Stimulated activated naive B cell treated with anti-CD40 and anti-IgM and Interleukin-4, amounts not matched to agents 10 μg/mL and 1 μg/mL and 100 μg/mL, for 72 hours (primary cell): ENCODE data around the gene SULT6B1.
"Not testable (repeated sequence)": the region's sequence is repeated elsewhere in the genome, so short reads cannot be mapped to it uniquely, and the experiment has no call there.

Experiments
- ATAC-seq, 2 donors: fragments of 150-1000 bp; cut with Tn5 transposase; replicated peaks; 2 replicates each; pipeline ENCODE4 v1.10.0; 2021; ENCODE audit warnings: moderate library complexity in 1 of 2
- DNase-seq: peaks from one replicate; pipeline ENCODE4 v3.0.0; 2021
- H3K27ac Mint-ChIP-seq: one replicate; pipeline ENCODE4 v1.8.0; 2022; ENCODE audit warnings: mild to moderate bottlenecking, mixed read lengths
- H3K27me3 Mint-ChIP-seq, 2 donors: one replicate each; pipeline ENCODE4 v1.8.0; 2022; ENCODE audit warnings: mixed read lengths in 2 of 2
- H3K36me3 Mint-ChIP-seq, 2 donors: one replicate each; pipeline ENCODE4 v1.8.0; 2022; ENCODE audit warnings: mixed read lengths in 2 of 2, mild to moderate bottlenecking in 1 of 2
- H3K4me1 Mint-ChIP-seq, 2 donors: one replicate each; pipeline ENCODE4 v1.8.0; 2022; ENCODE audit warnings: mixed read lengths in 2 of 2, mild to moderate bottlenecking in 1 of 2
- H3K4me3 Mint-ChIP-seq, 2 donors: one replicate each; pipeline ENCODE4 v1.8.0; 2022; ENCODE audit warnings: mild to moderate bottlenecking in 2 of 2, mixed read lengths in 2 of 2, moderate library complexity in 1 of 2
- H3K9me3 Mint-ChIP-seq, 2 donors: one replicate each; pipeline ENCODE4 v1.8.0; 2022; ENCODE audit warnings: mixed read lengths in 2 of 2, mild to moderate bottlenecking in 1 of 2

The SULT6B1 gene

DNA sequence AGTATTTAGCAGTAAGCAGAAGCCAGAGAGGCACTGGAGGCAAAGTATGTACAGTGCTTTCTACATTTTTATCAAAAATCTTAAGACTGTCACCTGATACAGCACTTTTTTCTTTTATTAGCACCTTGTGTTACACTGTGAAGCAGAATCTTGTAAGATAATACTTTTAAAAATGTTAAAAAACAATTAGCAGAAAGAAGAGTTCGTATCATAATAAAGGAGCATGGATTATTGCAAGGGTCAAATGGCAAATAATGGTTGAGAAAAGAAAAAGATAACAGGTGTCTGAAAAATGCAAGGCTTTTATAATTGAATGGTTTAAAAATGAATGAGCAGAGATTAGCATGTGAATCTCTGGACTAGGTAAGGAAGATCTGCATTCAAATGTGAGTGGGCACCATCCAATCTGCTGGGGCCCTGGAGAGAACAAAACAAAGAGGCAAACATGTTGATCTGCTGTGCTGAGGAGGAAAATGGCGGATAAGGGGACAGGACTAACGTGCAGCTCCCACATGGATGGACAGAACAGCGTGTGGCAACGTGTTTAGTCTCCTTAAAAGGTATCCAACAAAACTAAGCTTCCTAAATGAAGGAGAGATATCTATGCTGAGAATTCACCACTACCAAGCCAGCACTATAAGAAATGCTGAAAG lies 17.3 kb upstream of the SULT6B1 start:
- H3K27ac Mint-ChIP-seq, result no peak overlapping the region
- H3K27me3 Mint-ChIP-seq, result no peaks in the 10 kb centered on the region
- DNase-seq (no peak), ATAC-seq (no peak)
- H3K4me1 Mint-ChIP-seq, result peaks cover 12 to 24% of the 10 kb centered on the region in 2 donors
- H3K36me3 Mint-ChIP-seq, result peaks cover 71 to 78% of the 10 kb centered on the region in 2 donors
- H3K9me3 Mint-ChIP-seq, result peaks cover 4 to 18% of the 10 kb centered on the region in 2 donors
- no peak overlapping the region for H3K4me3 Mint-ChIP-seq

DNA sequence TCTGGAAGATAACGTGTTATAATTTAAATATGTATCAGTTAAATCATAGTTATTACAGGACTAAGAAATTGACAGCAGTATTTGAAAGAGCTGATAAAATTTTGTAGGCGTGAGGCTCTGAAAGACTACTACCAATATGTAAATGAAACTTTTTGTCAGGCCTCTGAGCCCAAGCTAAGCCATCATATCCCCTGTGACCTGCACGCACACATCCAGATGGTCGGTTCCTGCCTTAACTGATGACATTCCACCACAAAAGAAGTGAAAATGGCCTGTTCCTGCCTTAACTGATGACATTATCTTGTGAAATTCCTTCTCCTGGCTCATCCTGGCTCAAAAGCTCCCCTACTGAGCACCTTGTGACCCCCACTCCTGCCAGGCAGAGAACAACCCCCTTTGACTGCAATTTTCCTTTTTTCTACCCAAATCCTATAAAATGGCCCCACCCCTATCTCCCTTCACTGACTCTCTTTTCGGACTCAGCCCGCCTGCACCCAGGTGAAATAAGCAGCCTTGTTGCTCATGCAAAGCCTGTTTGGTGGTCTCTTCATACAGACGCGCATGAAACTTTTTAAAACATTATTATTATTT lies 16.7 kb upstream of the SULT6B1 start:
- H3K27me3 Mint-ChIP-seq, DNase-seq, ATAC-seq, H3K4me3 Mint-ChIP-seq: not testable (repeated sequence)
- Mint-ChIP-seq H3K36me3 (peaks cover 67 to 73% of the 10 kb centered on the region in 2 donors), H3K27ac (peak overlapping the region; percentile 31), H3K9me3 (peaks cover 4 to 18% of the 10 kb centered on the region in 2 donors), H3K4me1 (peaks cover 12 to 18% of the 10 kb centered on the region in 2 donors)

DNA sequence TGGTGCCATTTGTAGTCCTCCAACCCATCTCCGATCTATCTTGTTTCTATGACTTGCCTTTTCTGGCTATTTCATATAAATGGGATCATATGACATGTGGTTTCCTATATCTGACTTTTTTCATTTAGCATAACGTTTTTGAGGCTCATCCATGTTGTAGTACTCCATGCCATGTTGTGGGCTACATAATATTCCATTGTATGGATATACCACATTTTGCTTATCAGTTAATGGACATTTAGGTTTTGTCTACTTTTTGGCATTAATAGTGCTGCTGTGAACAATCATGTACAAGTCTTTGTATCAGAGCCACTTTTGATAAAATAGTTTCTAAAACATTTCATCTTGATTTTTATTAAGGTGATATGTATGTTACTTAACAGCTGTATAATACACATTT lies 15.2 kb upstream of the SULT6B1 start:
- ATAC-seq (no peak), DNase-seq (no peak)
- Mint-ChIP-seq H3K27ac (no peak overlapping the region), H3K9me3 (peaks cover 4 to 13% of the 10 kb centered on the region in 2 donors), H3K4me1 (peaks cover 13 to 26% of the 10 kb centered on the region in 2 donors), H3K36me3 (peaks cover 57 to 65% of the 10 kb centered on the region in 2 donors), H3K4me3 (no peak overlapping the region), H3K27me3 (no peaks in the 10 kb centered on the region)

DNA sequence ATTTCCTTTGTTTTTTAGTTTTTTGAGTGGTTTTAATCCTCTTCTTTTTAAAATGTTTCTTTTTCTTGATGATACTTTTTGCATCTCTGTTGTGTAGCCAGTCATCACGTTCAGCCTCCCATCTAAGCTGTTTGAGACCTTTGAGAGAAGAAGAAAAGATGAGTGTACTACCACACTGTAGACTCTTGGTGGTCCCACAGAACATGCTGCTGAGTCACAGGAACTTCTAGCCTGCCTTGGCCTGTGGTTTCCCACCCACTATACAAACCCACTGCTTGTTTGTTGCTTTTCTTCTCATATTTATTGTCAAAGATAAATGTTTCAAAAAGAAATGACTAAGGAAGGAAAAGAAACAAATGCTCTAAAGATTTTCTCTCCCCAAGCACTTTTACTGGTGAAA lies 13.3 kb upstream of the SULT6B1 start:
- H3K4me3 Mint-ChIP-seq, result no peak overlapping the region
- H3K27me3 Mint-ChIP-seq, result no peaks in the 10 kb centered on the region
- ATAC-seq (peak in 1 of 2 donors; percentile 41), DNase-seq (no peak)
- peaks cover 4% of the 10 kb centered on the region in 2 donors for H3K9me3 Mint-ChIP-seq
- H3K36me3 Mint-ChIP-seq, result peaks cover 38 to 45% of the 10 kb centered on the region in 2 donors
- H3K27ac Mint-ChIP-seq, result no peak overlapping the region
- peaks cover 18 to 33% of the 10 kb centered on the region in 2 donors for H3K4me1 Mint-ChIP-seq

DNA sequence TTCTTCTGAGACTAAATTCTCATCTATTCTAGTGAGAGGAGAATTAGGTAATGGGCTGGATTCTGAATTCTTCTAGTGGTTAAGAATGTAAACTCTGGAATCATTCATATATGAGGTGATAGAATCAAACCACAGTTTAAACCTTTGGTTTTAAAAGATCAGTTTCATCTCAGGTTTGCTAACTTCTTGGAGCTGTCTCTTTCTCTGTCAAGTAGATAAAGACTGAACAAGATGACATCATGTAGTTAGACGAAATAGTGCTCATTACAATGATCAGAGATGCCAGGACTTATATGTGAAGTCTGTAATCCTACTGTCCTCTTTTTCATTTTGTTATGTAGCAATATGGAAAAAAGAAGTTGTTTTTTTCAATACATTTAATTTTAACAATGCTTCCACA lies 12.7 kb upstream of the SULT6B1 start:
- DNase-seq (no peak), ATAC-seq (no peak)
- Mint-ChIP-seq H3K27ac (no peak overlapping the region), H3K27me3 (no peaks in the 10 kb centered on the region), H3K9me3 (peaks cover 4% of the 10 kb centered on the region in 2 donors), H3K36me3 (peaks cover 36 to 45% of the 10 kb centered on the region in 2 donors), H3K4me3 (no peak overlapping the region), H3K4me1 (peaks cover 15 to 32% of the 10 kb centered on the region in 2 donors)

DNA sequence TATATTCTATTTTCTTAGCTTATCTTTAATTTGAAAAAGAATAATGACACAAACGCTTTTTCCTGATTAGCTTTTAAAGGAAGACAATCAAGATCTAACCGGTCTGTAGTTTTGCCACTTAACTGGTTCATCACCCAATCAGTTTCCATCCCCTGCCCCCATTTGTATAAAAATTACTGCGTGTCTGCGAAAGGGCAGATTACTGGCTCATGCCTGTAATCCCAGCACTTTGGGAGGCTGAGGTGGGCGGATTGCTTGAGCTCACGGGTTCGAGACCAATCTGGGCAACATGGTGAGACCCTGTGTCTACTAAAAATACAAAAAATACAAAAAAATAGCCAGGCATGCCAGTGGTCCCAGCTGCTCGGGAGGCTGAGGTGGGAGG lies 10.2 kb upstream of the SULT6B1 start:
- Mint-ChIP-seq H3K4me3 (no peak overlapping the region), H3K27ac (peak overlapping the region; percentile 37)
- no peak for DNase-seq

DNA sequence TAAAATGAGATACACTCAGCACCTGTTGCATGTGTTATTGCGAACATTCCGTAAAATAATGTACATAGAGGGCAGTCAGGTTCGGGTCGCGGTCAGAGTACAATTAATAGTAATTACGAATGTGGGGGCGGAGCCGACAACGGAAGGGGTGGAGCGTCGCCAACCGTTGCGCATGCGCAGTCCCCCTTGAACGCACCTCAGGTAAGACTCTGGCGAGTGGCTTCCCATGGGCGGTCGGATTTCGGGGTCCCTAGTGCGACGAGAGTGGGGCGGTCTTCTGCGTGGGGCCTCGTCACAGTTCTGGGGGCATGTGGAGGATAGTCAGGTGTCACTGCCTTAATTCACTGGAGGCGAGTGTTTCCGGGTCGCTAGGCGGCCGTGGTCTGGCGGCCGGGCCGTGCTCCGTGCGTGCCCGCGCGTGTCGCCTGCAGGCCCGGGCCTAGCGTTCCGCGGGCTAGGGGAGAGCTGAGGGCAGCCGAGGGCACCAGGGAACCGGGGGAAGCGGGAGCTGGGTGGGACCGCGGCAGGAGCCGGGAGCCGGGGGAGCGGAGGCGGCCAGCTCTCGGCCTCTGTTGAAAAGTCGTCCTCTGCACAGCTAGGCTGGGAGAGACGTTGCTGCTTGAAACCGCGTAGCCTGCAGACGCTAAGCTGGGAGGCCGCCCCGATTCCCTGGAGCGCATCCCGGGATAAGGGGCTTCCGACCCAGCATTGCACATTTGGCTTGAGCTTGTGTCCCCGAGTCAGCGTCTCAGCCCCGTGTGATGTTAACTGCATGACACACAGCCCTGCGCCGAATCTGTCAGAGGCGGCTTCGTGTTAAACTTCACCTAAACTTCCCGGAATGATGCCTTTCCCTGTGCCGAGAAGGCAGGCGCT lies 8.1 kb upstream of the SULT6B1 start, which contains the start of gene CEBPZOS:
TSS of gene CEBPZOS (plus strand) at position 177 of the 876 bp plus-strand sequence. CDS start 3,209 bp downstream, outside the sequence.
- Mint-ChIP-seq H3K4me1 (peaks cover 8 to 20% of the 10 kb centered on the region in 2 donors), H3K9me3 (no peaks in the 10 kb centered on the region), H3K27ac (peak within 1 kb of the TSS; percentile 96), H3K27me3 (no peaks in the 10 kb centered on the region), H3K36me3 (peaks cover 7 to 10% of the 10 kb centered on the region in 2 donors), H3K4me3 (peak within 1 kb of the TSS; percentile 90 to 96)
- DNase-seq (peak; percentile 83), ATAC-seq (peak; percentile 83 to 90)

More for the DNA sequence above, 10.2 kb upstream of the SULT6B1 start:
- ATAC-seq, result no peak
- Mint-ChIP-seq H3K4me1 (peaks cover 9 to 27% of the 10 kb centered on the region in 2 donors), H3K36me3 (peaks cover 18 to 22% of the 10 kb centered on the region in 2 donors), H3K27me3 (no peaks in the 10 kb centered on the region), H3K9me3 (peaks cover 2% of the 10 kb centered on the region in 2 donors)

DNA sequence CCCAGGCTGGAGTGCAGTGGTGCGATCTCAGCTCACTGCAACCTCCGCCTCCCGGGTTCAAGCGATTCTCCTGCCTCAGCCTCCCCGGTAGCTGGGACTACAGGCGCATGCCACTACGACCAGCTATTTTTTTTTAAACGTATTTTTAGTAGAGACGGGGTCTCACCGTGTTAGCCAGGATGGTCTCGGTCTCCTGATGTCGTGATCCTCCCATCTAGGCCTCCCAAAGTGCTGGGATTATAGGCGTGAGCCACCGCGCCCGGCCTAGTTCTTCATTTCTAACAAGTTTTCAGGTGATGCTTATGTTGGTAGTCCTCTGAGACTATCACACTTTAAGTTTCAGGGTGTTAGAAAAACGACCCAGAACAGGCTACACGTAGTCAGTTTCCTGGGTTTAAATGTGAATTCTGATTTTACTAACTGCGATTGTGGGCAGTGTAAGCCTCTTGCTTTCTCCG lies 7.4 kb upstream of the SULT6B1 start:
- not testable (repeated sequence) for DNase-seq, H3K27me3 Mint-ChIP-seq, H3K9me3 Mint-ChIP-seq
- H3K4me3 Mint-ChIP-seq, result peak overlapping the region; percentile 90 to 96
- peaks cover 8 to 20% of the 10 kb centered on the region in 2 donors for H3K4me1 Mint-ChIP-seq
- peaks cover 7 to 10% of the 10 kb centered on the region in 2 donors for H3K36me3 Mint-ChIP-seq
- ATAC-seq, result peak in 1 of 2 donors; percentile 4
- peak overlapping the region; percentile 96 for H3K27ac Mint-ChIP-seq

DNA sequence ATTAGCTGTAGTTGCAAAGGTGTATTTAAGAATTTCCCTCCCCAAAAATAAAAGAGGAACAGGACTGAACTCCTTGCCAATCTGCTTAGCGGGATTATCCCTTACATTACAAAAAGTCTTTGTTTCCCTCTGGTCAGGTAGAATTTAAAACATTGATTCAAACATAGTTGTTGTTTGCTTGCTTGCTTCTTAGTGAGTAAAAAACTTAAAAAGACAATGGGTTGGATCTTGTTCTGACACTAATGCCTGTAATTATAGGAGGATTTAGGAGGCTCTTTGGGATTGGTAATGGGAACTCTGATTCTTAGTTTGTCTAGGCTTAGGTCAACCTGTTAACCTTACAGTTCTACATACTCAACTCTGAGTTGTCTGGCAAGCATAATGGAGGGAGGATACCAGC lies 4.1 kb upstream of the SULT6B1 start:
- H3K9me3 Mint-ChIP-seq, result no peaks in the 10 kb centered on the region
- peaks cover 4% of the 10 kb centered on the region in 2 donors for H3K36me3 Mint-ChIP-seq
- no peaks in the 10 kb centered on the region for H3K27me3 Mint-ChIP-seq
- peaks cover 3 to 7% of the 10 kb centered on the region in 2 donors for H3K4me1 Mint-ChIP-seq
- H3K4me3 Mint-ChIP-seq, result no peak overlapping the region
- DNase-seq (no peak), ATAC-seq (no peak)
- no peak overlapping the region for H3K27ac Mint-ChIP-seq

DNA sequence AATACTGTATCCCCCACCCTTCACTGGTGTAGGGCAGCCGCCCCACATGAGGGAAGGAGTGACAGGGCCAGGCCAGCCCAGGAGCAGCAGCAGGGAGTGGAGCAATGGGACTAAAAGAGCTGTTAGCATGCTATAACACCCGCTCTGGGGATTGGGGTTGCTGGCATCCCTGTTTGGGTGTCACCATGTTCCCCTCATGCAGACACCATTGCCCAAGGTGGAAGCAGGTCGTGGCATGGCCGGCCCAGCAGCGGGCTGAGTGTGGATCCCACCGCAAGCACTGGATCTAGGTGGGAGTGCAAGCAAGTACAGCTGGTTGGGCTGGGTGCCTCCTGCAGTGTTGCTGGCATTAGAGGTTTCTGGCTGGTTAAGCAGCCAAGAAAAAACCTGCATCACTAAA lies 3.3 kb upstream of the SULT6B1 start:
- Mint-ChIP-seq H3K4me1 (no peaks in the 10 kb centered on the region), H3K9me3 (no peaks in the 10 kb centered on the region), H3K36me3 (peaks cover 4% of the 10 kb centered on the region in 2 donors), H3K27me3 (no peaks in the 10 kb centered on the region), H3K4me3 (no peak overlapping the region), H3K27ac (no peak overlapping the region)
- ATAC-seq (no peak), DNase-seq (no peak)

DNA sequence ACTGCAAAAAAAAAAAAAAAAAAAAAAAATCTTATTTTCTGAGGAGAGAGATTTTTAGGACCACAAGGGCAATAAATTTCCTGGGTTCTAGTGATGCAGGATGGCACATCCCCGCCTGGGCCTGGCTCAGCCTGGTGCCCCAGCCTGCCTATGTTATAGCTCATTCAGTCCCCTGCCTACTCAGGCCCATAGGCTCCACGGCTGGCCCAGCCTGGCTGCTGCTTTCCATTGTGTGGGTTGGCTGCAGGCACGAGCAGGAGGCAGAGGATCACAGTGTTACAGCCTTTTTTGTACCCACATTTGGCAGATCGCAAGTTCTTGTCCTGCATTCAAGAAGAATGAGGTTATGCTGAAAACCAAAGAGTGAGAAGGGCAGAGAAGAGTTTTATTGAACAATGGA lies 2.8 kb upstream of the SULT6B1 start:
- no peak for ATAC-seq
- no peaks in the 10 kb centered on the region for H3K9me3 Mint-ChIP-seq
- H3K4me3 Mint-ChIP-seq, result no peak overlapping the region
- no peaks in the 10 kb centered on the region for H3K27me3 Mint-ChIP-seq
- no peaks in the 10 kb centered on the region for H3K4me1 Mint-ChIP-seq
- H3K27ac Mint-ChIP-seq, result no peak overlapping the region
- H3K36me3 Mint-ChIP-seq, result peaks cover 1 to 2% of the 10 kb centered on the region in 2 donors
- no peak for DNase-seq

DNA sequence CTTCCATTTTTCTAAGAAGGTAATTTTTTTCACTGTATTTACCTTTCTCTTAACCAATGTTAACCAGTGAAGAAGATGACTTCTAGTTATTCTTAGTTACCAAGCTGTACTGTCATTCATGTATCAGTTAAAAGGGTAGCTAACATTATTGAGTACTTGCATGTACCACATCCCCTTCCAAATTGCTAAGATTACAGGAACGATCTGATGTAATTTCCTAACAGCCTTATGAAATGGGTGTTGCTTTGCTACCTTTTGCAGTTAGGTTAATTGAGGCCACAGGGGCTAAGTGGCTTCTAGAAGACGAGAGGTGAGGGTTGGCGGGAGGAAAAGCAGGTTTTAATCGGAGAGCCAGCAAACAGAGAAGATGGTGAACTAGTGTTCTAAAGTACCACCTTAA lies 1.8 kb upstream of the SULT6B1 start:
- Mint-ChIP-seq H3K9me3 (no peaks in the 10 kb centered on the region), H3K27ac (no peak overlapping the region), H3K4me1 (no peaks in the 10 kb centered on the region), H3K4me3 (no peak overlapping the region), H3K36me3 (peaks cover 0 to 1% of the 10 kb centered on the region in 2 donors), H3K27me3 (no peaks in the 10 kb centered on the region)
- ATAC-seq (no peak), DNase-seq (no peak)

DNA sequence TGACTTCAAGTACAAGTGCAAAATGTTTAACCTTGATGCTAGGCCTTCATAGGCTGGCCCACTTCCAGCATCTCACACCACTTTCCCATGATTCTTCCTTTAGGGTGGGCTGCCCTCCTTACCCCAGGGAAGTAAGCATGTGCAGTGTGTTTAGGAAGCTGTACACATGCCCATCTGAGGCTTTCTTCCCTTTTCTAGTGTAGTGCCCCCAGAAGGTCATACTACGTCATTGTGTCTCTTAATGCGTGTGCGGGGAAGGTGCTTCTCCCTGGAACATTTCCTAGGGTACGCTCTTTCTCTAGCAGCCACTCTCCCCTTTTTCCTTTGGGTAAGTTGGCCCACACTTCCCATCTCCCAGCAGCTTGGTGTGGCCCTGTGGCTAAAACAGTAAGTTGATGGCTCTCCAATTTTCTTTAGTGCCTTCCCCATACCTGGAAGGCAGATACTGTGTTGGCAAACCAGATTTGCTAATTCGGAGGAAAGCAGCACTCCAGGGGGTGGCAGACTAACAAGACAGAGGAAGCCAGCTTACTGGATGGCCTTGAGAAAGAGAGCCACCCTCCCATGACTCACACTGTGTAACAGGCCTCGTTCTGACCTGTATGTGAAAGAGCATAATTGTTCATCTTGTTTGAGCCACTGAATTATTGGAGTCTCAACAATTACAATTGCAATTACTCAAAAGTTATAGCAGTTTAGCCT lies 1.1 kb upstream of the SULT6B1 start:
- DNase-seq, result no peak
- Mint-ChIP-seq H3K4me3 (no peak overlapping the region), H3K4me1 (no peaks in the 10 kb centered on the region), H3K27ac (no peak overlapping the region), H3K27me3 (peaks cover 0 to 4% of the 10 kb centered on the region in 2 donors), H3K36me3 (peaks cover 0 to 1% of the 10 kb centered on the region in 2 donors), H3K9me3 (no peaks in the 10 kb centered on the region)
- no peak for ATAC-seq
